NAMALWA (cell line): Measurements from ENCODE around the gene DDRGK1.
"Not testable (repeated sequence)": the region's sequence is repeated elsewhere in the genome, so short reads cannot be mapped to it uniquely, and the experiment has no call there.

Experiments used
- DNase-seq: peaks from one replicate; pipeline ENCODE4 v3.0.0-alpha.2; 2015; ENCODE audit warnings: low spot score

Gene DDRGK1

GRCh38 chr20:3164763-3165410 lies 39.6 kb downstream of the DDRGK1 start:
- no peak for DNase-seq

GRCh38 chr20:3164043-3164762 lies 40.3 kb downstream of the DDRGK1 start:
- DNase-seq, result no peak

GRCh38 chr20:3163099-3164042 lies 41.1 kb downstream of the DDRGK1 start:
- no peak for DNase-seq

- no peak for DNase-seq
These were observed 42.3 kb downstream of the DDRGK1 start for GRCh38 chr20:3162080-3162611.

GRCh38 chr20:3161316-3162079 lies 43.0 kb downstream of the DDRGK1 start:
- DNase-seq, result no peak

GRCh38 chr20:3160418-3160817 lies 44.1 kb downstream of the DDRGK1 start:
- DNase-seq, result no peak

- DNase-seq, result peak; percentile 49
These were observed 45.5 kb downstream of the DDRGK1 start for GRCh38 chr20:3158968-3159431.

GRCh38 chr20:3157817-3158216 lies 46.7 kb downstream of the DDRGK1 start:
- DNase-seq, result no peak

- no peak for DNase-seq
These were observed 47.5 kb downstream of the DDRGK1 start for GRCh38 chr20:3156811-3157619.

GRCh38 chr20:3152057-3152644 lies 52.3 kb downstream of the DDRGK1 start:
- DNase-seq, result not testable (repeated sequence)

GRCh38 chr20:3150908-3151307 lies 53.6 kb downstream of the DDRGK1 start:
- DNase-seq, result no peak

- DNase-seq, result no peak
These were observed 57.6 kb downstream of the DDRGK1 start for GRCh38 chr20:3146732-3147341.

GRCh38 chr20:3141757-3142156 lies 62.7 kb downstream of the DDRGK1 start:
- no peak for DNase-seq
